Stimulated activated CD8-positive, alpha-beta memory T cell treated with anti-CD3 and anti-CD28 coated beads, Interleukin-12 subunit alpha, Interleukin-12 subunit beta, amount 100 ng/mL, for 24 hours (primary cell): ENCODE measurements around the gene SLC44A3.

Experiments used
- DNase-seq: peaks from one replicate; pipeline ENCODE4 v3.0.0-alpha.2; 2020; ENCODE audit errors: extremely low read depth

Gene SLC44A3, protein sequence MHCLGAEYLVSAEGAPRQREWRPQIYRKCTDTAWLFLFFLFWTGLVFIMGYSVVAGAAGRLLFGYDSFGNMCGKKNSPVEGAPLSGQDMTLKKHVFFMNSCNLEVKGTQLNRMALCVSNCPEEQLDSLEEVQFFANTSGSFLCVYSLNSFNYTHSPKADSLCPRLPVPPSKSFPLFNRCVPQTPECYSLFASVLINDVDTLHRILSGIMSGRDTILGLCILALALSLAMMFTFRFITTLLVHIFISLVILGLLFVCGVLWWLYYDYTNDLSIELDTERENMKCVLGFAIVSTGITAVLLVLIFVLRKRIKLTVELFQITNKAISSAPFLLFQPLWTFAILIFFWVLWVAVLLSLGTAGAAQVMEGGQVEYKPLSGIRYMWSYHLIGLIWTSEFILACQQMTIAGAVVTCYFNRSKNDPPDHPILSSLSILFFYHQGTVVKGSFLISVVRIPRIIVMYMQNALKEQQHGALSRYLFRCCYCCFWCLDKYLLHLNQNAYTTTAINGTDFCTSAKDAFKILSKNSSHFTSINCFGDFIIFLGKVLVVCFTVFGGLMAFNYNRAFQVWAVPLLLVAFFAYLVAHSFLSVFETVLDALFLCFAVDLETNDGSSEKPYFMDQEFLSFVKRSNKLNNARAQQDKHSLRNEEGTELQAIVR

DNA sequence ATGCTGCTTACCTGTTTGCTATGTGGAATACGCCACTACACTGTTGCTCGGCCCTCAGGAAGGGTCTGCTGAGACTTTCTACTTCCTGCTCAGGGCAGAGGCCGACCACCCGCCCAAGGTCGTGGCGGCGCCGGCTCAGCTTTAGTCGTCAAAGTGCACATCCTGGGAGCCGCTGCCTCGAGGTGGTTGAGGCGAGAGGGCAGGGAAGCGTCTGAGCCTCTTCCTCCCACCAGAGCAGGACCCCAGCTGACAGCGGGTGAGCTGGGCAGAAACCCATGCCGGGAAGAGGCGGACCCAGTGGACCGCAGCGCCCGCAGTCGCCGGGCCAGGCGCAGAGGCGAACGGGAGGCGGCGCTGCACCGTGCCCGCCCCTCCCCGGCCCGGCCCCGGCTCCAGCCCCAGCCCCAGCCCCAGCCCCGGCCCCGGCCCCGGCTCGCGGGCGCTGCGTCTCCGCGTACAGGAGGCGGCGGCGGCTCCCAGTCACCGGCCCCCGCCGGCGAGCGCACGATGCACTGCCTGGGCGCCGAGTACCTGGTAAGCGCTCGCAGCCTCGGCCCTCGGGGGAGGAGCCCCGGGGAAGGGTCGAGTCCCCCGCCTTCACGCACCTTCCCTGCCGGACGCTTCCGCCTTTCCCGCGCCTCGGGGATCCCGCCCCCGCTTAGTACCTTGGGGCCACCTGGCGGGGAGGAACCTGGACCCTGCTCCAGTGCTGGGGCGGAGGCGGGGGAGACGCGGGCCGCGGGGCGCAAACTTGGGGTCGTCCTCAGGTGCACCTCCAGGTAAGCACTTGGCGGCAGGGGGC lies at the start of gene SLC44A3:
TSS of gene SLC44A3 (plus strand) at position 413 of the 802 bp plus-strand sequence. CDS start at position 508, 95 bp downstream.
- DNase-seq, result no peak

DNA sequence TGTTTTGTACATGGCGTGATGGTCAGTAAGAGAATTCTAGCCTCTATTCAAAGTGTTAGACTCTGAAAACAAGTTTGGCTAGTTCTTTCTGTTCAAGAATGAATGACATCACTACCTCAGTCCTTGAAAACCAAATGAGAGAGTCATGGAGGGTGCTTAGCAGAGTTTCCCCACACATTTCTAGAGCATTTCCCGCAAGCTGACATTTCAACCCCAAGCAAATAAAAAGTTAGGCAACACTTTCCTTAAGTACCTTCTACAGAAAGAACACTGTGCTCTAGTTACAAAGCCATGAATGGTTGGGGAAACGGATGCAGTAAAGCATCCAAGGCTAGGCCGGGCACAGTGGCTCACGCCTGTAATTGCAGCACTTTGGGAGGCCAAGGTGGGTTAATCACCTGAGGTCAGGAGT lies 47.9 kb upstream of the SLC44A3 start:
- DNase-seq, result no peak

GRCh38 chr1:94772845-94773244 lies 47.3 kb upstream of the SLC44A3 start:
- no peak for DNase-seq

DNA sequence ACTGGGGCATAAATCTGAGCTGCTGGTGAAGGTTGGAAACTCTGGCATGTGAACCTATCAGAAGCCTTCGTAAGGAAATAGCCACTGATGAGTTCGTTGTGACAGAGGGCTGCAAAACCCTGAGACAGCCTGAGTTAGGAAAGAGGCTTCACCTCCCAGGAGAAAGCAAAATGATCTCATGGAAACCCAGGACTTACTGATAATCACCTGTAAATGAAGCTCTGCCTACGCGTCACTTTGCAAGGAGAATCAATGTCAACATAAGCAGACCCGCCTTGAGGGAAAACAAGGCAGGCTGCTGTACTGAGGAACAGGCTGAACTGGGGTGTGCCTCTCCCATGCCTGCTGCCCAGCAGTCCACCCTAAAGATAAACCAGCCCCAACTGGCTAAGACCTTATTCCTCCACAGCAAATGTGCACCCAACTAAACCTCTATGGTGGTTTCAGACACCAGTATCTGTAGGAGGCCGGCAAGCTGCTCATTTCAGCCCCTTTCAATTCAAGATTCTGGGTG lies 46.8 kb upstream of the SLC44A3 start:
- no peak for DNase-seq

DNA sequence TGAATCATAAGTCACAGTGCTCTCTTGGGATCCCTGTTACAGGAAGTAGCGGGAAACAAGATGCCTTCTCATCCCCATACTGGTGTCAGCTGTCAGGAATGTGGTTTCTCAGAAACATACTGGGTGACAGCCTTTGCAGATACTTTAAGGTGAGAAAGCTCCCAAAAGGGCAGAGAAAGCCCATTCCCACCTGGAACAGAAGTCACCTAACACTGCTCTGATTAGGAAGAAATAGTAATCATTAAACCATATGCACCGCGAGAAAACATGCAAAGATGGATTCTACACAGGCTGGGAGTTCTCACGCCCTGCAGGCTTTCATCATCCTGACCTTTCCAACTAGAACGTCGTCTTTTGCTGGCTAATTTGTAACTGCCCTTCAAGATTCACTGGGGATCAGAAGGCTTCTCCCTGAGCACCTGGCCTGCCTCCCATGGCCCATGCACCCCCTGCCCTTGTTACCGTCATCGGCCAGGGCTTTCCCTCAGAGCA lies 46.2 kb upstream of the SLC44A3 start:
- no peak for DNase-seq

DNA sequence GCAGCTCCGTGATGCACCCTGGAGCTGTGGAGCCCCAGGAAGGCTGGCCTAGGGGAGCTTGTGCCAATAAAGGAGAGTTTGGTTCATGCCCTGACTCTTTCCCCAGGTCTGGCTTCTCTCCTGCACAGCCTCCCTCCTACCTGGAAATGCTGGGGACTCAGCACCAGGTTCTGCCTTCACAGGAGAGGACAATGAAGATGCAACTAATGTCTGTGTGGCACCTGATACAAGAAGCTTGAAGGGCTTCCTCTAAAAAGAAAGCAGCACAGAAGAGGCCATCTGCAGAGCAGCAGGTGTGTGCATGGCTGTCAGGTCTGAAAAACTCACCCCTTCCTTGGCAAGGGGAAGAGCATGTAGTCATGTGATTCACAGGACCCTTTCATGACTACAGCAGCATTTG lies 43.7 kb upstream of the SLC44A3 start:
- no peak for DNase-seq

DNA sequence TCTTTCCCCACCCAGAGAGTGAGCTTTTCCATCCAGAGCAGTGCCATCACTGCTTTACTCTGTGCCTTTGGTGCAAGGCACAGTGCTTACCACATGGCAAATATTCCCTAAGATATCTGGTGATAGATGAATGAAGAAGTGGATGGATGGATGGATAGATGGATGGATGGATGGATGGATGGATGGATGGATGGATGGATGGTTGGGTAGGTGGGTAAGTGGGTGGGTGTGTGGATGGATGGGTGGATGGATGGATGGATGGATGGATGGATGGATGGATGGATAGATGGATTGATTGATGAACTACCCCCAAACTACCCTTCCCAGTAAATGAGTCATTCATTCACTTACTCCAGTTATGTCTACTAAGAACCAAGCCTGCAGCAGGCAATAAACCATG lies 42.9 kb upstream of the SLC44A3 start:
- no peak for DNase-seq

- no peak for DNase-seq
Observed at GRCh38 chr1:94778808-94779207, 41.3 kb upstream of the SLC44A3 start.

DNA sequence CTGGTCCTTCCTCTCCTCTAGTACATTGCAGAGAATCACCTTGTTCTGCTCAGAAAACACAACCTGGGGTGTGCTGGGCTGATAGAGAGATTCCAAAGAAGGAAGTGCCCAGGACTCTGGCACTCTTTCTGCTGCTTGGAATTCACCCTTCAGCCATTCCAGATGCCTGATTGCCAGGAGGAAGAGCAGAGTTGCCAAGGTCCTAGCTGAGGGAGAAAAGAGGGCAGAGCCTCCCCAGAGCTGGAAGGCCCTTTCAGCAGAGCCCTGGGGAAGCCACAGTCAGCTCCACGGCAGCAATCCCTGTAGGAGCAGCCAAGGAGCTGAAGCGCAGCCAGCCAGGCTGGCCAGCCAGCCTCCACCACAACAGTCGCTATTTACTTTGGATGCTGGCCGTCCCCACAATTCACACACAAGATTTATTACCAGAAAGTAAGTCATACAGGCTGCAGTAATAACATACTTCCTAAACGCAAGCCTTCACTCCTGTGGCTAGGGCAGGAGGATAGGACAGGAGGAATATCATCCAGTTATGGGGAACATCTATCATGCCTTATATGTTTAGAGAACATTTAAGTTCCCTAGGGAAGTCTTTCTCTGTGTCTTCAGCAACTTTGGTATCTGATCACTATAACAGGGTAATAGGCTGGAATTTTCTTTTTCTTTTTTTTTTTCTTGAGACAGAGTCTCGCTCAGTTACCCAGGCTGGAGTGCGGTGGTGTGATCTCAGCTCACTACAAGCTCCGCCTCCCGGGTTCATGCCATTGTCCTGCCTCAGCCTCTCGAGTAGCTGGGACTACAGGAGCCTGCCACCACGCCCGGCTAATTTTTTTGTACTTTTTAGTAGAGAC lies 36.6 kb upstream of the SLC44A3 start:
- no peak for DNase-seq

GRCh38 chr1:94784190-94784515 lies 36.0 kb upstream of the SLC44A3 start:
- DNase-seq, result no peak

DNA sequence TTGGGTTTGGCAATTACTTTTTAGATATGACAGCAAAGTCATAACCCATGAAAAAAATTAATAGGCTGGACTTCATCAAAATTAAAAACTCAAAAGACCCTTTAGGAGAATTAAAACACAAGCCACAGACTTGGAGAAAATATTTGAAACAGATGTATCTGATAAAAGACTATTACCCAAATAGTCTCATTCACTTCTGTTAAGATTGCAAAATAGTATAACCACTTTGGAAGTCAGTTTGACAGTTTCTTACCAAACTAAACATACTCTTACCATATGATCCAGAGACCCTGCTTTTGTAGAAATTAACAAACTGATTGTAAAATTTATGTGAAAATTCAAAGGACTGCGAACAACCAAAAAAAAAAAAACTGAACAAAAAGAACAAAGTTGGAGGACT lies 32.5 kb upstream of the SLC44A3 start:
- DNase-seq, result no peak

- no peak for DNase-seq
Observed at GRCh38 chr1:94790246-94790645, 29.9 kb upstream of the SLC44A3 start.

- DNase-seq, result no peak
Observed at GRCh38 chr1:94790670-94791069, 29.5 kb upstream of the SLC44A3 start.

- no peak for DNase-seq
Observed at GRCh38 chr1:94792473-94793295, 27.5 kb upstream of the SLC44A3 start.

DNA sequence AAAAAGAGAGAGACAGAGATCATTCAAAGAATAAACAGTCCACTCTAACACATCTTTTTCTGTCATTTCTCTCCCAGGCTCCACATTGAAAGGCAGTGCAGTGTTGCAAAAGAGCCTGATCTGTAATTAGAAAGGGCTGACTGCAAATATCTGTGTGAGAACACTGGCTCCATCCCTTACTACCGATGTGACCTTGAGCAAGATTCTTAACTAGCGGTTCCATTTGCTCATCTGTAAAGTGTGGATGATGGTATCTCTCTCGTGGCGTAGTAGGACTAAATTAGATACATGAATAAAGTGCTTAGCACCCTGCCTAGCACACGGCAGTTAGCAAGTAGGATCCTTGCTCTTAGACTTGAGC lies 26.9 kb upstream of the SLC44A3 start:
- DNase-seq, result no peak

GRCh38 chr1:94795434-94795833 lies 24.7 kb upstream of the SLC44A3 start:
- no peak for DNase-seq

DNA sequence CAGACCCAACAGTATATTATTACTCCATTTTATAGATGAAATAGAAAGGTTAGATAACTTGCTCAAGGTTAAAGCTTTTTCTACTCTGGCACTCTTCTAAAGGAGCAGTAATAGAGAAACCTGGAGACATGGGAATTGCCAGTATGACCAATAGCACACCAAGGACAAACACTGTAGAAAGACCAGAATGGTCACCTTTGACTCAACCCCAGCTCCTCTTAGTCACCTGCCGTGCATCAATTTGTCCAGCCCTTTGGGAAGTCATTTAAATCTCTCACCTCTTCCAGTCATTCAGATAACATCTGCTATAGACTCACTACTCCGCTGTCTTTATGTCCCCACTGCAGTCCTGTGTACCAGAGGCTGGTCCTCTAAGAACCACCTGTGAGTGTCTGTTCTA lies 23.9 kb upstream of the SLC44A3 start:
- no peak for DNase-seq

GRCh38 chr1:94797291-94797690 lies 22.9 kb upstream of the SLC44A3 start:
- DNase-seq, result no peak

DNA sequence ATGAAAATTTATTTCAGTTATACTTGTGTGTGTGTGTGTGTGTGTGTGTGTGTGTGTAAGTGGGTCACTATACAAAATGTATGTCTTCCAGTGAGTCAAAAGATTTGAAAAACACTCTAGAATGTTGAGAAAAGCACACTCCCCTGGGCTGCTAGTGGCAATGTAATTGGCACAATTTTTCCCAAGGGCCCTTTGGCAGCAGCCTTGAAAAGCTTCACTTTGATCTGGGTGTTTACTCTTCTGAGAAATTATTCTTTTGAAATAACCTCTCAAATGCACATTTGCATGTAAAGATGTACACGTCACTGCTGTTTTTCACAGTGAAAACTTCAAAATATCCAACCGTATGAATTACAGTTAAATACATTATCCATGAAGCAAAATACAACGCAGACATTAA lies 22.1 kb upstream of the SLC44A3 start:
- DNase-seq, result no peak

GRCh38 chr1:94798462-94798861 lies 21.7 kb upstream of the SLC44A3 start:
- no peak for DNase-seq

- DNase-seq, result no peak
Observed at GRCh38 chr1:94799206-94799605, 21.0 kb upstream of the SLC44A3 start.
